GM18873 (cell line): ENCODE measurements around the gene CACNA1B.
"Not testable (repeated sequence)": the region's sequence is repeated elsewhere in the genome, so short reads cannot be mapped to it uniquely, and the experiment has no call there.

Experiments used
- ATAC-seq: cut with Tn5 transposase; IDR thresholded peaks from one replicate; pipeline ENCODE4 v1.9.1; 2021; ENCODE audit warnings: mild to moderate bottlenecking, moderate library complexity, moderate number of reproducible peaks; ENCODE audit not compliant: unreplicated experiment, low FRiP score

The CACNA1B gene

DNA sequence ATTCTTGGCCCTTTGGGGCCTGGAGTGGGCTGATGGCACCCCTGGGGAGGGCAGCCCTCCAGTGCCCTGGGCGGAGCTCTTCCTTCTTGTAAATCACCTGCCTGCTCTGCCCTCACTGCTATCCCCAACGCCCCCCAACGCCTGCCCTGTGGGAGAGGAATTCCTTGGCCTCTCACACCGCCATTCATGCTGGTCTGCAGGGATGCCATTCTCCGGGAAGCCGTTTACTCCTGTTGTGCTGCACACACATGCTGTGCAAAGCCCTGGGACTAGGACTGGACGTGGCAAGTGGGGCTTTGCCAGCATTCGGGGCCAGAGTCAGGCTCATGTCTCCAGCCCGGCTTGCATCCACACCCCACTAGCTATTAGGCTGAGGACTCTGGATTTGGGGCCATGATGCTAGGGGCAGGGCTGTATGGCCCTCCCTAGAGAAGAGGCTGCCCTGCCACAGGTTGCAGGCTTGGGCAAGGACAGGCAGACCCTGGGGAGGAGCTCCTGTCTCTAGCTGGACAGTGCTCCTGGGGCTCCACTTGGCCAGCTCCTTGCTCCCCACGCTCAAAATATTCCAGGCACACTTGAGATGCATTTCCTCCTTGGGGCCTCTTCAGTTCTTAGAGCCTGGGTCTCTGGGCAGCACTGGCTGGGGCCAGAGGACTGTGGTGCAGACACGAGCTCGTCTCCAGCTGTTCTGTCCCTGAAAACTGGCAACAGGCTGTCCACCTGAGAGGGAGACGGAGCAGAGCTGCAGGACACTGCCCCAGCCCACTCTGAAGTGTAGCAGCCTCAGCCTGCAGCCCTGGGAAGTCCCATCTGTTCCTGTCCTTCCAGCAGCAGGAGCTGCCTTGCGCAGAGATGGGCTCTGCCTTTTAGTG lies 226.9 kb downstream of the CACNA1B start:
- ATAC-seq: no peak

- no peak for ATAC-seq
Measured at GRCh38 chr9:138105123-138105415, 227.5 kb downstream of the CACNA1B start.

- ATAC-seq: no peak
Measured at GRCh38 chr9:138105561-138106505, 228.3 kb downstream of the CACNA1B start.

GRCh38 chr9:138107039-138107438 lies 229.5 kb downstream of the CACNA1B start:
- ATAC-seq: not testable (repeated sequence)

GRCh38 chr9:138111607-138112006 lies 234.0 kb downstream of the CACNA1B start:
- no peak for ATAC-seq

DNA sequence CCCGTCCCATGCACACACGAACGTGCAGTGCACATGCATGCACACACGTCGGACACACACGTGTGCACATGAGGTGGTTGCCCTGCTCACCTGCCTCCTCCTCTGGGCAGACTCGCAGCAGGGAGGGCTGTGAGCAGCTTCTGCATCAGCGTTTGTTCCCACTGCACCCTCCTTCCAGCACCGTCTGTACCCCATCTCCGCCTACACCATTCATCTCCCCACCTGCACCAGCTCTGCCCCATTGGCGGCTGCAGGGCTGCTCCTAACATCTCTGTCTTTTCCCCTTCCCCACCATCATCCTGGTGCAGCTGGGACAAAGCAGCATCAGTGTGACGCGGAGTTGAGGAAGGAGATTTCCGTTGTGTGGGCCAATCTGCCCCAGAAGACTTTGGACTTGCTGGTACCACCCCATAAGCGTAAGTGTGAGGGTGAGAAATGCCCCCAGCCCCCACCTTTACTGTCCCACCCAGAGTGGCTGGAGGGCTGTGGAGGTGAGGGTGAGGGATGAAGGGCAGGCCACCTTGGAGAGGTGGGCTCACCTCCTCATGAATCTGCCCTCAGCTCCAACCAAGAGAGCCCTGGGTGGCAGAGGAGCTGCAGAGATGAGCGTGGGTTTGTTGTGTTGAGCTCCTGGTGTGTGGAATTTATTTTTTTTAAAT lies 234.6 kb downstream of the CACNA1B start:
- no peak for ATAC-seq

GRCh38 chr9:138112791-138113600 lies 235.4 kb downstream of the CACNA1B start:
- ATAC-seq: no peak

- ATAC-seq: not testable (repeated sequence)
Measured at GRCh38 chr9:138113701-138114325, 236.2 kb downstream of the CACNA1B start.

DNA sequence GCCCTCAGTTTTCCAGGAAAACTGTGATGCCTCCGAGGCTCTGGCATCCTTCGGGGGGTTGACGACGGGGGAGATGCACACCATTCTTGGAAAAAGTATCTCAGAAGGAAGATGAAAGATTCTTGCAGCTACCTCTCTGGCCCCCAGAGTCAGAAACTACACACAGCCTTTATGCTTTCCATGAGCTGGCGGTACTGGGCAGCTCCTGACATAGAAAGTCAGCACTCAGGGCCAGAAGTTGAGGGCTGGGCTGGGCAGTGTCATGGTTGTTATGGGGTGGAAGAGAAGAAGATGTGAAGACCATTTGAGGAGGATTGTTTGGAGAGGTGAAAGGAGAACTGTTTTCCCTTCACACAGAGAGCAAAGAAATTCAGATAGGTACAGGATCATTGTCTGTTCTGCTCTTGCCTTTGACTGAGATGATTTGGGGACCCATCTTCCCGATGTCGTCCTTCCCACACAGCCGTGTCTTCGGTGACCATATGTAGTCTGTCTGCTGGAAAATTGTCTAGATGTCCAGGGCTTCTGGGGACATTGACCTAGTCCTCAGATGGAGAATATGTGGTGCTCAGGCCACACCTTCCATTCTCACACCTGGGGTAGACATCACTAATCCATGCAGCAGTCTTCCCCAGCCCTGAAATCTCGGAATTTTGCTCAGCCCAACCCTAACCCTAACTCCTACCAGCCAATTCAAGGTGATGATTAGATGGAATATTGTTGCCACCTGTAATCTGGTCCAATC lies 237.1 kb downstream of the CACNA1B start:
- no peak for ATAC-seq

- ATAC-seq: no peak
Measured at GRCh38 chr9:138115506-138115905, 237.9 kb downstream of the CACNA1B start.

DNA sequence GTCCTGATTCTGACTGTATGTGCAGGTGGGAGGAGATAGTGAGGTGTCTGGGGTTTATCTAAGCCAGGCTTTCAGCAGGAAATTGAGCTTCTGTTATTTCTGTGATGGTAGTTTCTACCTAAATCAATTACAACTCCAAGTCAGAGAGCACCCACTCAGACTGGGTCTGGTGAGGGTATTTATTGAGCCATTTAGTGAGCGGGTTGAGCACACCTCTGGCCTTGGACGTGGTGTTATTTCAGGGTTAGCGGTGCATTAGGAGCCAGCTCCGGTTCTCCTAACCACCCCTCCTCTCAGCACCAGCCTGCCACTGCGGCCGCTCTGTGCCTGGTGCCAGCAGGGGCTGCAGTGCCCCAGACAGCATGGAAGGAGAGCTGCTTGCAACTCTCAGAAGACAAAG lies 238.9 kb downstream of the CACNA1B start:
- no peak for ATAC-seq

DNA sequence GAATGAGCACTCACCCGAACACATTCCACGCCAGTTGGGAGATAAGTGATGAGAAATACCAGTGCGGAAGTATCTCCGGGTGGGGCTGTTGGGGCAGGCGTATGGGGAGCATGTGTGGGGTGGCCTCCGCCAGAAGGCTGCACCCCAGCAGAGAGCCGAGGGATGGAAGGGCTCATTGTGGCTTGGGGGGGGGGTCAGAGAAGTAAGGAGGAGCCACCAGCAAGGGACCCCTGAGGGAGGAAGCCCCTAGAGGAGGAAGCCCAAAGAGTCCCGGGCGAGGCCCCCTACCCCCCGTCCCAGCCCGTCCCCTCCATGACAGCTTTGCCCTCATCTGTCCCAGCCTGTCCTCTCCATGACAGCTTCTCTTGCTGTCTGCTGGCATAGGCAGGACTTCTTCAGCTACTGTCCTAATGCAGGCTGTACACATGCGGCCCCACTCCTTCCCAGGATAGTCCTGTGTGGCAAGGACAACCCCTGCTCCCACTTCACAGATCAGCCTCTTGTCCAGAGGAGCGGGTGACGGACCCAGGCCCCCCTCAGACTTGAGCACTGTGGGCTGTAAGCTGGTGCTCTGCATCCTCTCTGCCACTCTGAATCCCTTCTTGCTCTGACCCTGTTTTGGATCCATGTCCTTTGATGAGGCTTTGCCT lies 239.6 kb downstream of the CACNA1B start:
- ATAC-seq: no peak

DNA sequence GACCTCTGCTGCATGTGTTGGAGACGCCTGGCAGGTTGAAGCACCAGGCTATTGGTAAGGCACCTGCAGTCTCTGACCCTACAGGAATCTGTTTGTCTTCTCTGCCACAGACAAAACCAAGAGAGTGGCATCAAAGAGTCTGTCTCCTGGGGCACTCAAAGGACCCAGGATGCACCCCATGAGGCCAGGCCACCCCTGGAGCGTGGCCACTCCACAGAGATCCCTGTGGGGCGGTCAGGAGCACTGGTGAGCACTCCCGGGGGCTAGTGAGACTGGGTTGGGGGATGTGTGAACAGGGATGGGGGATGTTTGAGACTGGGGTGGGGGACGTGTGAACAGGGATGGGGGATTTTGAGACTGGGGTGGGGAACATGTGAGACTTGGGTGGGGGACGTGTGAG lies 240.3 kb downstream of the CACNA1B start:
- no peak for ATAC-seq

DNA sequence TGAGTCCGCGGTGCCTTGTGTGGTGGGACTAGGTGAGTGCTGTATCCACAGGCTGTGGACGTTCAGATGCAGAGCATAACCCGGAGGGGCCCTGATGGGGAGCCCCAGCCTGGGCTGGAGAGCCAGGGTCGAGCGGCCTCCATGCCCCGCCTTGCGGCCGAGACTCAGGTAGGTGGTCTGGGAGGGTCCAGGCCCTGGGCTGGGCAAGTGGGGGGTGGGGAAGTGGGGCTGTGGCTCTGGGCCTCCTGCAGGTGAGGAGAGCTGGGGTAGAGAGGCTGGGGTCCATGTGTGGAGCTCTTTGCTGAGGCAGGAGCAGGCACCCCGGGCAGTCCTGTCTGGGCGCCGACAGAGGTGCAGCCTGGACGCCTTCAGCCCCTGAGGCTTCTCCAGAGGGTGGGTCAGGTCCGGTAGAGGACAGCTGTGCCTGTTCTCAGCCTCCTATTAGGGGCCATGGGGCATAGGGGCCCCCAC lies 241.1 kb downstream of the CACNA1B start:
- ATAC-seq: no peak

GRCh38 chr9:138119202-138120027 lies 241.8 kb downstream of the CACNA1B start:
- ATAC-seq: no peak

GRCh38 chr9:138120072-138120471 lies 242.5 kb downstream of the CACNA1B start:
- ATAC-seq: no peak
